NCI-H1417 (cell line): ENCODE data around the gene BICD2.
"Not testable (repeated sequence)": the region's sequence is repeated elsewhere in the genome, so short reads cannot be mapped to it uniquely, and the experiment has no call there.

ENCODE experiments used
- DNase-seq, 3 experiments: peaks; one replicate each; lab custom pipeline; 2025; lab: John Stamatoyannopoulos, UW

The BICD2 gene

GRCh38 chr9:92770360-92770995 lies 5.8 kb upstream of the BICD2 start:
- DNase-seq, result peak in 2 of 3 experiments; percentile 58 to 80

- DNase-seq, result no peak
These were observed 5.3 kb upstream of the BICD2 start for GRCh38 chr9:92769990-92770359.

GRCh38 chr9:92769286-92769685 lies 4.7 kb upstream of the BICD2 start:
- no peak for DNase-seq

- DNase-seq, result not testable (repeated sequence)
These were observed 4.2 kb upstream of the BICD2 start for GRCh38 chr9:92768816-92769215.

GRCh38 chr9:92767066-92768054 lies 2.7 kb upstream of the BICD2 start:
- no peak for DNase-seq

- peak; percentile 91 to 100 (median 99) for DNase-seq
These were observed 629 bp upstream of the BICD2 start for GRCh38 chr9:92764988-92765936.

- DNase-seq, result peak in 2 of 3 experiments; percentile 61 to 65
These were observed 782 bp downstream of the BICD2 start for GRCh38 chr9:92763721-92764380.

GRCh38 chr9:92762781-92763708 lies 1.6 kb downstream of the BICD2 start:
- no peak for DNase-seq

- no peak for DNase-seq
These were observed 2.4 kb downstream of the BICD2 start for GRCh38 chr9:92762196-92762595.

GRCh38 chr9:92761686-92762085 lies 2.9 kb downstream of the BICD2 start:
- DNase-seq, result no peak

GRCh38 chr9:92760494-92760893 lies 4.1 kb downstream of the BICD2 start:
- DNase-seq, result no peak

GRCh38 chr9:92760070-92760469 lies 4.6 kb downstream of the BICD2 start:
- no peak for DNase-seq

GRCh38 chr9:92759446-92759845 lies 5.2 kb downstream of the BICD2 start:
- no peak for DNase-seq

- no peak for DNase-seq
These were observed 7.8 kb downstream of the BICD2 start for GRCh38 chr9:92756792-92757191.

GRCh38 chr9:92754091-92754745 lies 10.4 kb downstream of the BICD2 start:
- DNase-seq, result no peak

- no peak for DNase-seq
These were observed 11.7 kb downstream of the BICD2 start for GRCh38 chr9:92752812-92753404.

- peak in 1 of 3 experiments; percentile 34 for DNase-seq
These were observed 14.7 kb downstream of the BICD2 start for GRCh38 chr9:92749934-92750315.

- no peak for DNase-seq
These were observed 15.3 kb downstream of the BICD2 start for GRCh38 chr9:92749071-92749933.

GRCh38 chr9:92748233-92748497 lies 16.5 kb downstream of the BICD2 start:
- no peak for DNase-seq
